ENCODE data around the gene OSBP2. TPM values are rescaled to one million over a fixed set of nuclear protein-coding genes. Genes with fewer than 3 reads are reported as not detected.
A peak's percentile ranks its signal among the peaks of the same experiment; 100 is the strongest.

The OSBP2 gene
- total and polyA plus RNA-seq, 2 of the 13 experiments (the other 11 are each of a cell fraction or from before 2014, with no cell fraction given) = 5.0 to 7.7 TPM

GRCh38 chr22:30802202-30803166 is 107.8 kb downstream of the OSBP2 start (continued):
- TF ChIP-seq MATR3 (CRISPR knock-in tag; IDR thresholded peaks at IDR 0.05) = no peak
- TF ChIP-seq HOXD1 (CRISPR knock-in tag; IDR thresholded peaks at IDR 0.05) = peak; percentile 96
- peak; percentile 78 for TF ChIP-seq ZBTB7B (CRISPR knock-in tag; IDR thresholded peaks at IDR 0.05)
- TF ChIP-seq GABPB1 (CRISPR knock-in tag; IDR thresholded peaks at IDR 0.05) = peak; percentile 84
- TF ChIP-seq PRDM4 (CRISPR knock-in tag; IDR thresholded peaks at IDR 0.05; ENCODE audit: borderline replicate concordance) = peak; percentile 93; the same call in 1 of the 2 replicates
- TF ChIP-seq HMG20B (CRISPR knock-in tag; conservative IDR thresholded peaks at IDR 0.05) = 0 out of 2 replicates have a peak, but pooled peaks have one; percentile 40
- peak; percentile 51; the same call in 1 of the 2 replicates for TF ChIP-seq ZNF101 (CRISPR knock-in tag; IDR thresholded peaks at IDR 0.05; ENCODE audit: borderline replicate concordance, low read depth)
- peak; percentile 82; the same call in 1 of the 2 replicates for TF ChIP-seq ZNF816 (CRISPR knock-in tag; IDR thresholded peaks at IDR 0.05; ENCODE audit: borderline replicate concordance)
- TF ChIP-seq ZNF550 (CRISPR knock-in tag; IDR thresholded peaks at IDR 0.05; ENCODE audit: borderline replicate concordance) = no peak
- TF ChIP-seq ZNF260 (CRISPR knock-in tag; IDR thresholded peaks at IDR 0.05; ENCODE audit: borderline replicate concordance, low read depth) = no peak
- no peak; the same call in 1 of the 2 replicates for TF ChIP-seq NAIF1 (CRISPR knock-in tag; IDR thresholded peaks at IDR 0.05; ENCODE audit: borderline replicate concordance)
- TF ChIP-seq ZBTB2 (CRISPR knock-in tag; IDR thresholded peaks at IDR 0.05; ENCODE audit: low read depth) = peak; percentile 85
- peak; percentile 58; the same call in 1 of the 2 replicates for TF ChIP-seq SP2 (CRISPR knock-in tag; IDR thresholded peaks at IDR 0.05)
- peak; percentile 96 for TF ChIP-seq HINFP (CRISPR knock-in tag; IDR thresholded peaks at IDR 0.05; ENCODE audit: low read depth)
- TF ChIP-seq ZNF772 (CRISPR knock-in tag; IDR thresholded peaks at IDR 0.05) = peak; percentile 98; the same call in 1 of the 2 replicates
- TF ChIP-seq IKZF1 (IDR thresholded peaks at IDR 0.05) = no peak
- peak; percentile 69; the same call in 1 of the 2 replicates for TF ChIP-seq RNF2 (conservative IDR thresholded peaks at IDR 0.05; ENCODE audit: low read depth)
- TF ChIP-seq MLXIP (CRISPR knock-in tag; IDR thresholded peaks at IDR 0.05; ENCODE audit: borderline replicate concordance) = peak; percentile 96
- peak; percentile 99 for TF ChIP-seq ATF7-NPFF (CRISPR knock-in tag; IDR thresholded peaks at IDR 0.05; ENCODE audit: low read depth)
- TF ChIP-seq KLF6 (CRISPR knock-in tag; IDR thresholded peaks at IDR 0.05) = peak; percentile 100
